GDM1 (cell line): Measurements from ENCODE around the gene MYMK.

Experiments used
- DNase-seq: peaks from one replicate; lab custom pipeline; 2025; lab: John Stamatoyannopoulos, UW

MYMK gene

GRCh38 chr9:133558191-133559126 is 33.7 kb upstream of the MYMK start:
- no peak for DNase-seq

GRCh38 chr9:133557581-133557980 is 32.8 kb upstream of the MYMK start:
- no peak for DNase-seq

- DNase-seq: no peak
Observed at GRCh38 chr9:133556354-133556753, 31.6 kb upstream of the MYMK start.

GRCh38 chr9:133554729-133555128 is 30.0 kb upstream of the MYMK start:
- no peak for DNase-seq

- DNase-seq: no peak
Observed at GRCh38 chr9:133553973-133554713, 29.4 kb upstream of the MYMK start.

GRCh38 chr9:133553123-133553522 is 28.4 kb upstream of the MYMK start:
- DNase-seq: no peak

- DNase-seq: no peak
Observed at GRCh38 chr9:133552236-133552635, 27.5 kb upstream of the MYMK start.

GRCh38 chr9:133551446-133551845 is 26.7 kb upstream of the MYMK start:
- DNase-seq: no peak

GRCh38 chr9:133547116-133547515 is 22.4 kb upstream of the MYMK start:
- DNase-seq: no peak

- no peak for DNase-seq
Observed at GRCh38 chr9:133546287-133546680, 21.5 kb upstream of the MYMK start.

- DNase-seq: no peak
Observed at GRCh38 chr9:133545494-133546286, 20.9 kb upstream of the MYMK start.

- DNase-seq: no peak
Observed at GRCh38 chr9:133543772-133544467, 19.2 kb upstream of the MYMK start.

GRCh38 chr9:133542002-133542401 is 17.2 kb upstream of the MYMK start:
- DNase-seq: no peak

GRCh38 chr9:133540698-133541025 is 15.9 kb upstream of the MYMK start:
- no peak for DNase-seq

GRCh38 chr9:133539991-133540697 is 15.4 kb upstream of the MYMK start:
- no peak for DNase-seq

GRCh38 chr9:133538851-133539833 is 14.4 kb upstream of the MYMK start:
- DNase-seq: no peak

- no peak for DNase-seq
Observed at GRCh38 chr9:133538176-133538575, 13.4 kb upstream of the MYMK start.

GRCh38 chr9:133537257-133537656 is 12.5 kb upstream of the MYMK start:
- no peak for DNase-seq

GRCh38 chr9:133536536-133536935 is 11.8 kb upstream of the MYMK start:
- no peak for DNase-seq

- no peak for DNase-seq
Observed at GRCh38 chr9:133536080-133536479, 11.3 kb upstream of the MYMK start.
